Type B pancreatic cell (in vitro differentiated cells): ENCODE results near the gene MSGN1. TPM values are rescaled to one million over a fixed set of nuclear protein-coding genes. Genes with fewer than 3 reads are reported as not detected.

ENCODE experiments used
- DNase-seq: peaks from one replicate; pipeline ENCODE4 v3.0.0; 2021; ENCODE audit warnings: mixed read lengths; ENCODE audit not compliant: unreplicated experiment; ENCODE audit errors: extremely low spot score
- H3K27ac Mint-ChIP-seq: 2 replicates; pipeline ENCODE4 v1.8.0; 2021; ENCODE audit warnings: mild to moderate bottlenecking, mixed read lengths
- H3K27me3 Mint-ChIP-seq: 2 replicates; pipeline ENCODE4 v1.8.0; 2021; ENCODE audit warnings: mixed read lengths
- H3K36me3 Mint-ChIP-seq: 2 replicates; pipeline ENCODE4 v1.8.0; 2021; ENCODE audit warnings: mixed read lengths
- H3K4me1 Mint-ChIP-seq: one replicate; pipeline ENCODE4 v1.8.0; 2021; ENCODE audit warnings: mixed read lengths; ENCODE audit not compliant: unreplicated experiment
- H3K4me3 Mint-ChIP-seq: 2 replicates; pipeline ENCODE4 v1.8.0; 2021; ENCODE audit warnings: mild to moderate bottlenecking, mixed read lengths
- H3K9me3 Mint-ChIP-seq: 2 replicates; pipeline ENCODE4 v1.8.0; 2021; ENCODE audit warnings: mixed read lengths
- CTCF ChIP-seq: fragments of 200-600 bp; sonication (generic); conservative IDR thresholded peaks from 2 replicates; pipeline ENCODE4 v1.5.0; 2021; ENCODE audit warnings: antibody characterized with exemption, mild to moderate bottlenecking
- long read RNA-seq: library from polyadenylated mRNA; unstranded; transcript quantifications from one replicate; pipeline ENCODE4 v2.0.0, GENCODE V29; 2020
- total RNA-seq: library from RNA; stranded (reverse); gene quantifications from 2 replicates; pipeline ENCODE4 v1.2.1, GENCODE V29; 2021; ENCODE audit warnings: low replicate concordance

MSGN1 gene
- total RNA-seq = not detected in 2 replicates
- long read RNA-seq = 0 reads

- no peak for TF ChIP-seq CTCF
- H3K4me1 Mint-ChIP-seq = peaks cover 10% of the 10 kb centered on the region
- no peak for DNase-seq
- peaks cover 4% of the 10 kb centered on the region for H3K27me3 Mint-ChIP-seq
- no peaks in the 10 kb centered on the region for H3K9me3 Mint-ChIP-seq
- no peak within 1 kb of the TSS for H3K27ac Mint-ChIP-seq
- H3K36me3 Mint-ChIP-seq = no peaks in the 10 kb centered on the region
- no peak within 1 kb of the TSS for H3K4me3 Mint-ChIP-seq
Measured at GRCh38 chr2:17816396-17817245, at the start of gene MSGN1. TSS of gene MSGN1 (plus strand) at chr2:17816460. CDS start at chr2:17816519, 59 bp downstream.

GRCh38 chr2:17768894-17769293, 47.4 kb upstream of the MSGN1 start:
- H3K27me3 Mint-ChIP-seq = no peaks in the 10 kb centered on the region
- peaks cover 15% of the 10 kb centered on the region for H3K36me3 Mint-ChIP-seq

GRCh38 chr2:17771956-17772355, 44.3 kb upstream of the MSGN1 start:
- H3K9me3 Mint-ChIP-seq = no peaks in the 10 kb centered on the region
- no peak overlapping the region for H3K27ac Mint-ChIP-seq
- DNase-seq = no peak
- no peaks in the 10 kb centered on the region for H3K27me3 Mint-ChIP-seq
- TF ChIP-seq CTCF = no peak
- H3K4me3 Mint-ChIP-seq = no peak overlapping the region
- no peaks in the 10 kb centered on the region for H3K4me1 Mint-ChIP-seq
- peaks cover 10% of the 10 kb centered on the region for H3K36me3 Mint-ChIP-seq

More at GRCh38 chr2:17768894-17769293, 47.4 kb upstream of the MSGN1 start:
- no peaks in the 10 kb centered on the region for H3K4me1 Mint-ChIP-seq
- H3K4me3 Mint-ChIP-seq = no peak overlapping the region
- no peak for TF ChIP-seq CTCF
- no peak for DNase-seq
- no peaks in the 10 kb centered on the region for H3K9me3 Mint-ChIP-seq
- no peak overlapping the region for H3K27ac Mint-ChIP-seq

GRCh38 chr2:17772532-17772931, 43.7 kb upstream of the MSGN1 start:
- Mint-ChIP-seq H3K27me3 (no peaks in the 10 kb centered on the region), H3K4me3 (no peak overlapping the region), H3K36me3 (peaks cover 8% of the 10 kb centered on the region), H3K4me1 (no peaks in the 10 kb centered on the region), H3K27ac (no peak overlapping the region), H3K9me3 (no peaks in the 10 kb centered on the region)
- DNase-seq = no peak
- TF ChIP-seq CTCF = no peak

GRCh38 chr2:17780546-17780945, 35.7 kb upstream of the MSGN1 start:
- no peak for DNase-seq
- Mint-ChIP-seq H3K27ac (no peak overlapping the region), H3K4me3 (no peak overlapping the region), H3K9me3 (no peaks in the 10 kb centered on the region), H3K27me3 (no peaks in the 10 kb centered on the region), H3K36me3 (peaks cover 19% of the 10 kb centered on the region), H3K4me1 (no peaks in the 10 kb centered on the region)
- TF ChIP-seq CTCF = no peak
